K562 (cell line): ENCODE measurements around the gene SHISA4. TPM values are rescaled to one million over a fixed set of nuclear protein-coding genes. Genes with fewer than 3 reads are reported as not detected.

Experiments used
- ATAC-seq: fragments of 200-7000 bp; cut with Tn5 transposase; 3 replicates; pipeline ENCODE4 v1.9.1; 2020; ENCODE audit warnings: moderate library complexity
- BruUV-seq: library from RNA; stranded (reverse); fragments of 400-500 nt; replicated peaks from 2 replicates; lab custom pipeline; 2021; lab: Mats Ljungman, UMichigan
- CTCF ChIA-PET: fragments of 300-600 bp; formaldehyde crosslinking; extraction: SDS; loops from one replicate; lab custom pipeline; 2021; ENCODE audit warnings: low intra/inter-chr PET ratio; lab: Yijun Ruan, JAX
- POLR2A ChIA-PET: fragments of 300-600, 350-650 bp; sonication (Branson Sonifier 250); formaldehyde crosslinking; extraction: SDS; loops from one replicate; lab custom pipeline; 2021; ENCODE audit warnings: antibody characterized with exemption, inconsistent platforms; lab: Yijun Ruan, JAX
- DNase-seq, 4 experiments: peaks; one replicate each; pipeline versions ENCODE4 v3.0.0 to v3.0.0-alpha.2; 2011 to 2018; ENCODE audit warnings: low spot score in 3 of 4, mixed read lengths in 3 of 4; ENCODE audit errors: extremely low read depth in 1 of 4
- FAIRE-seq: peaks from 2 replicates; lab custom pipeline; 2011; peaks lifted over from hg19 to GRCh38; lab: Jason Lieb, UNC
- H2AFZ ChIP-seq: 2 replicates; pipeline ENCODE4 v1.6.0; 2011; ENCODE audit warnings: low read depth, low read length, control low read depth, inconsistent platforms
- H3K27ac ChIP-seq: fragments of 200-600 bp; 3 replicates; pipeline ENCODE4 v1.8.0; 2011; ENCODE audit warnings: low read depth, mild to moderate bottlenecking, control low read depth, inconsistent platforms, low read length, moderate library complexity, mixed read lengths; ENCODE audit errors: extremely low read depth
- H3K27me3 ChIP-seq, 2 experiments: fragments of 300-600 bp in 1 of 2; 2 replicates in 1 of 2; 3 replicates in 1 of 2; pipeline versions ENCODE4 v1.6.0 to v1.8.0; 2011; ENCODE audit warnings: inconsistent platforms in 2 of 2, low read length in 2 of 2, mild to moderate bottlenecking in 1 of 2, mixed read lengths in 1 of 2, moderate library complexity in 1 of 2; ENCODE audit not compliant: control insufficient read depth in 2 of 2, insufficient read depth in 2 of 2
- H3K36me3 ChIP-seq: fragments of 300-600 bp; 3 replicates; pipeline ENCODE4 v1.8.0; 2011; ENCODE audit warnings: mild to moderate bottlenecking, low read length, inconsistent platforms; ENCODE audit not compliant: control insufficient read depth, insufficient read depth
- H3K4me1 ChIP-seq, 2 experiments: fragments of 200-600 bp in 1 of 2; replicated peaks in 1 of 2; 2 replicates in 1 of 2; 3 replicates in 1 of 2; pipeline versions ENCODE4 v1.5.1 to v1.8.0; 2011; ENCODE audit warnings: inconsistent platforms in 2 of 2, low read length in 2 of 2, mild to moderate bottlenecking in 1 of 2, mixed read lengths in 1 of 2, moderate library complexity in 1 of 2; ENCODE audit not compliant: control insufficient read depth in 2 of 2, insufficient read depth in 2 of 2
- H3K4me2 ChIP-seq: 2 replicates; pipeline ENCODE4 v1.6.1; 2011; ENCODE audit warnings: low read length, control low read depth, inconsistent platforms, mixed read lengths; ENCODE audit not compliant: insufficient read depth
- H3K4me3 ChIP-seq: fragments of 200-600 bp; sonication (generic), shearing (Covaris generic); 2 replicates; pipeline ENCODE4 v1.5.1; 2016; ENCODE audit warnings: control low read depth, inconsistent platforms
- H3K79me2 ChIP-seq: fragments of 200-600 bp; 3 replicates; pipeline ENCODE4 v1.8.0; 2011; ENCODE audit warnings: low read length, inconsistent platforms; ENCODE audit not compliant: control insufficient read depth, insufficient read depth
- H3K9ac ChIP-seq, 2 experiments: 2 replicates each; pipeline versions ENCODE4 v1.6.0 to v1.6.1; 2011; ENCODE audit warnings: low read depth in 2 of 2, low read length in 2 of 2, control low read depth in 1 of 2, inconsistent platforms in 1 of 2, mild to moderate bottlenecking in 1 of 2, mixed read lengths in 1 of 2; ENCODE audit not compliant: insufficient read depth in 1 of 2
- H3K9me1 ChIP-seq: one replicate; pipeline ENCODE4 v1.6.0; 2011; ENCODE audit warnings: inconsistent platforms, mild to moderate bottlenecking, low read length, moderate library complexity; ENCODE audit not compliant: control insufficient read depth, insufficient read depth
- H3K9me3 ChIP-seq: replicated peaks from 2 replicates; pipeline ENCODE4 v1.5.1; 2011; ENCODE audit warnings: low read depth, low read length, inconsistent platforms; ENCODE audit not compliant: control insufficient read depth, insufficient read depth
- H4K20me1 ChIP-seq: replicated peaks from 2 replicates; pipeline ENCODE4 v1.6.1; 2011; ENCODE audit warnings: low read length, inconsistent platforms, mixed read lengths; ENCODE audit not compliant: control insufficient read depth, insufficient read depth
- ATF3 ChIP-seq, 2 experiments: fragments of 450-650 bp in 1 of 2; sonication (generic) in 1 of 2; formaldehyde crosslinking in 1 of 2; IDR thresholded peaks in 1 of 2; conservative IDR thresholded peaks in 1 of 2; 2 replicates each; pipeline versions ENCODE4 v1.6.1 to v1.8.1; 2016 to 2023; ENCODE audit warnings: mild to moderate bottlenecking in 2 of 2, moderate library complexity in 2 of 2, inconsistent platforms in 1 of 2, missing genetic modification reagents in 1 of 2
- BHLHE40 ChIP-seq: IDR thresholded peaks from 2 replicates; pipeline ENCODE4 v1.6.1; 2011; ENCODE audit warnings: low read length, improper control_type of control experiment
- BRF1 ChIP-seq: IDR thresholded peaks from 3 replicates; pipeline ENCODE4 v1.6.1; 2011; ENCODE audit warnings: borderline replicate concordance, mild to moderate bottlenecking; ENCODE audit not compliant: insufficient read length; ENCODE audit errors: extremely low read depth
- CC2D1A ChIP-seq: fragments of 450-650 bp; IDR thresholded peaks from 2 replicates; pipeline ENCODE4 v1.6.1; 2017; ENCODE audit warnings: mild to moderate bottlenecking
- CEBPB ChIP-seq: fragments of 450-650 bp; IDR thresholded peaks from 2 replicates; pipeline ENCODE4 v1.6.1; 2016; ENCODE audit warnings: missing genetic modification characterization, missing compliant biosample characterization
- CEBPG ChIP-seq, 3 experiments: fragments of 200-800 bp in 1 of 3; sonication (Bioruptor generic) in 1 of 3; sonication (generic) in 1 of 3; formaldehyde crosslinking in 1 of 3; IDR thresholded peaks in 2 of 3; conservative IDR thresholded peaks in 1 of 3; 2 replicates each; pipeline versions ENCODE4 v1.6.1 to v1.8.0; 2016 to 2022; ENCODE audit warnings: missing compliant biosample characterization in 2 of 3, missing genetic modification characterization in 2 of 3, mild to moderate bottlenecking in 1 of 3, missing genetic modification reagents in 1 of 3
- CHAMP1 ChIP-seq: fragments of 450-650 bp; IDR thresholded peaks from 2 replicates; pipeline ENCODE4 v1.6.1; 2016; ENCODE audit warnings: mild to moderate bottlenecking
- GABPB1 ChIP-seq: sonication (generic); formaldehyde crosslinking; IDR thresholded peaks from 2 replicates; pipeline ENCODE4 v1.8.0; 2022; ENCODE audit warnings: mild to moderate bottlenecking, missing genetic modification reagents
- HOMEZ ChIP-seq: fragments of 250-450 bp; sonication (Bioruptor Pico); IDR thresholded peaks from 2 replicates; pipeline ENCODE4 v1.4.0; 2020; ENCODE audit warnings: mild to moderate bottlenecking, moderate library complexity
- MTA2 ChIP-seq: fragments of 450-650 bp; IDR thresholded peaks from 2 replicates; pipeline ENCODE4 v1.6.1; 2016; ENCODE audit warnings: low read depth
- NCOA4 ChIP-seq: fragments of 450-650 bp; IDR thresholded peaks from 2 replicates; pipeline ENCODE4 v1.6.1; 2018; ENCODE audit warnings: mild to moderate bottlenecking; ENCODE audit not compliant: partially characterized antibody
- PHB2 ChIP-seq: fragments of 450-650 bp; IDR thresholded peaks from 2 replicates; pipeline ENCODE4 v1.6.1; 2017; ENCODE audit warnings: low read depth
- RNF2 ChIP-seq: sonication (generic); IDR thresholded peaks from 2 replicates; pipeline ENCODE4 v1.6.1; 2016
- U2AF1 ChIP-seq: fragments of 200-400 bp; formaldehyde crosslinking; optimal IDR thresholded peaks from 2 replicates; pipeline ENCODE3; 2017; ENCODE audit warnings: mild to moderate bottlenecking, low read depth, low read length, moderate library complexity
- ZBED1 ChIP-seq: IDR thresholded peaks from 2 replicates; pipeline ENCODE4 v1.6.1; 2014
- WGBS: fragments of 100-300 bp; shearing (Covaris generic); methylation state at CpG from one replicate; pipeline ENCODE4 v1.1.6; 2016; ENCODE audit warnings: low coverage, mixed read lengths; ENCODE audit not compliant: insufficient coverage; ENCODE audit errors: missing lambda C conversion rate; 5-methylcytosine and 5-hydroxymethylcytosine counted together
- in situ Hi-C: fragments of 300-500 bp; cut with MboI; formaldehyde crosslinking; loops from 4 replicates; pipeline ENCODE4 v1.15.0; 2018; ENCODE audit warnings: inconsistent platforms, mixed read lengths
- intact Hi-C: fragments of 100-400 bp; cut with micrococcal nuclease; formaldehyde crosslinking; loops from 2 replicates; pipeline ENCODE4 v1.14.2; 2022
- polyA plus RNA-seq, 8 experiments: library from polyadenylated mRNA; depleted of rRNA in 4 of 8; stranded (reverse) in 5 of 8; unstranded in 3 of 8; fragments of >200 nt; fragmentation: Nextera tagmentation in 2 of 8; fragmentation: Illumina TruSeq in 1 of 8; extraction: Ambion mirVana in 2 of 8; extraction: Trizol in 1 of 8; gene quantifications; 2 replicates each; pipeline versions ENCODE4 v1.2.1 to v1.2.3, GENCODE V29; 2011 to 2014; ENCODE audit warnings: inconsistent platforms in 1 of 8, missing spikeins in 1 of 8
- total RNA-seq, 7 experiments: library from RNA; depleted of rRNA in 6 of 7; stranded (reverse); fragments of >200 nt in 6 of 7; fragmentation: Illumina TruSeq in 2 of 7; extraction: Trizol in 2 of 7; gene quantifications; 2 replicates each; pipeline versions ENCODE4 v1.2.1 to v1.2.3, GENCODE V29; 2011 to 2021; ENCODE audit warnings: low replicate concordance in 1 of 7

Gene SHISA4
- total and polyA plus RNA-seq, 9 of the 15 experiments (the other 6 are each of a cell fraction or from before 2014, with no cell fraction given), result 0.15 to 0.95 (median 0.68) TPM; not detected in 2

GRCh38 chr1:201902198-201902597, 13.5 kb downstream of the SHISA4 start:
- no peak overlapping the region for H3K4me2 ChIP-seq
- H3K9me1 ChIP-seq, result no peaks in the 10 kb centered on the region
- intact Hi-C loops, result no loop called here
- H3K27ac ChIP-seq, result no peak overlapping the region
- 35% methylated on average over 3 of the region's 3 CpGs for WGBS
- H2AFZ ChIP-seq, result no peak overlapping the region
- H3K4me3 ChIP-seq, result no peak overlapping the region
- H4K20me1 ChIP-seq, result no peaks in the 10 kb centered on the region; the same call in 1 of the 2 replicates
- ChIA-PET POLR2A (interaction anchor here (0.5 to 1.3 kb wide), 3 partner anchors 9 to 15 kb away, joined by 3 to 4 read pairs (median 3); no protein-coding TSS in a partner anchor), CTCF (no interaction called here)
- no peaks in the 10 kb centered on the region for H3K79me2 ChIP-seq
- ATAC-seq (no peak), DNase-seq (peak in 1 of 4 experiments; percentile 40), FAIRE-seq (no peak)
- H3K9ac ChIP-seq, result no peak overlapping the region
- in situ Hi-C loops, result no loop called here
- no peaks in the 10 kb centered on the region for H3K36me3 ChIP-seq
- BruUV-seq, result no TSS peak
- peaks cover 0 to 21% of the 10 kb centered on the region in 2 experiments; a peak in 3 of 5 replicates for H3K27me3 ChIP-seq
- H3K4me1 ChIP-seq, result peaks cover 0 to 4% of the 10 kb centered on the region in 2 experiments; a peak in 2 of 5 replicates
- no peak for TF ChIP-seq HOMEZ (CRISPR knock-in tag)
- TF ChIP-seq CHAMP1, result no peak
- TF ChIP-seq GABPB1, result no peak
- no peak for TF ChIP-seq ZBED1
- no peak for TF ChIP-seq CC2D1A
- no peak for TF ChIP-seq NCOA4
- TF ChIP-seq U2AF1, result no peak
- peak; percentile 30; the same call in 1 of the 2 replicates for TF ChIP-seq ATF3 (IDR thresholded peaks at IDR 0.05)
- no peak for TF ChIP-seq ATF3 (CRISPR knock-in tag; conservative IDR thresholded peaks at IDR 0.05)
- TF ChIP-seq RNF2, result no peak
- TF ChIP-seq MTA2, result no peak
- 0 out of 2 replicates have a peak, but pooled peaks have one; percentile 27 for TF ChIP-seq CEBPG (CRISPR knock-in tag; IDR thresholded peaks at IDR 0.05)
- TF ChIP-seq CEBPG (tag; conservative IDR thresholded peaks at IDR 0.05 in 1 of 2, IDR thresholded peaks at IDR 0.05 in 1 of 2), result 0 out of 4 replicates have a peak, but pooled peaks of 1 of the 2 experiments have one; percentile 28
- no peak for TF ChIP-seq BRF1
- TF ChIP-seq BHLHE40, result no peak
- peak; percentile 88 for TF ChIP-seq CEBPB (tag)
- no peak for TF ChIP-seq PHB2
- H3K9me3 ChIP-seq, result no peaks in the 10 kb centered on the region
